LNCAP (cell line): ENCODE measurements around the gene LPO.

ENCODE experiments used
- TF ChIP-seq, protein P1 (sequence below): fragments of 450-650 bp; IDR thresholded peaks from 2 replicates; pipeline ENCODE4 v1.5.1; 2017; ENCODE audit warnings: mild to moderate bottlenecking

LPO gene

DNA sequence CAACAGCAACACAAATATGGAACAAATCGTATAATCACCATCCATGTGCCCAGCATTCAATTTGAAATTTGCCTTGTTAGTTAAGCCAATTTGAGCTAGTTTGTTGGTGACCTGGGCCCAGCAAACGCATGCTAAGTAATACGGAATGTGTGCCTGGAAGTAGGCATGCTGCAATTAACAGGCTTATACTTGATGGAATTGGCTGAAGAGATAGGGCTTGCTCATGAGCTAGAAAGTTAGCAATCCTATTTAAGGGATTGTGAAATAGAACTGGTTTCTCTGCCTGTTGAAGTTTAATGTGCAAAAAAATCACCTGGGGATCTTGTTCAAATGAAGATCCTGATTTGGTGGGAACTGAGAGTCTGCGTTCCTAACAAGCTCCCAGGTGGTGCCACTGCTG, 8.5 kb upstream of the LPO start:
- TF ChIP-seq, protein P1, sequence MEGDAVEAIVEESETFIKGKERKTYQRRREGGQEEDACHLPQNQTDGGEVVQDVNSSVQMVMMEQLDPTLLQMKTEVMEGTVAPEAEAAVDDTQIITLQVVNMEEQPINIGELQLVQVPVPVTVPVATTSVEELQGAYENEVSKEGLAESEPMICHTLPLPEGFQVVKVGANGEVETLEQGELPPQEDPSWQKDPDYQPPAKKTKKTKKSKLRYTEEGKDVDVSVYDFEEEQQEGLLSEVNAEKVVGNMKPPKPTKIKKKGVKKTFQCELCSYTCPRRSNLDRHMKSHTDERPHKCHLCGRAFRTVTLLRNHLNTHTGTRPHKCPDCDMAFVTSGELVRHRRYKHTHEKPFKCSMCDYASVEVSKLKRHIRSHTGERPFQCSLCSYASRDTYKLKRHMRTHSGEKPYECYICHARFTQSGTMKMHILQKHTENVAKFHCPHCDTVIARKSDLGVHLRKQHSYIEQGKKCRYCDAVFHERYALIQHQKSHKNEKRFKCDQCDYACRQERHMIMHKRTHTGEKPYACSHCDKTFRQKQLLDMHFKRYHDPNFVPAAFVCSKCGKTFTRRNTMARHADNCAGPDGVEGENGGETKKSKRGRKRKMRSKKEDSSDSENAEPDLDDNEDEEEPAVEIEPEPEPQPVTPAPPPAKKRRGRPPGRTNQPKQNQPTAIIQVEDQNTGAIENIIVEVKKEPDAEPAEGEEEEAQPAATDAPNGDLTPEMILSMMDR = no peak

DNA sequence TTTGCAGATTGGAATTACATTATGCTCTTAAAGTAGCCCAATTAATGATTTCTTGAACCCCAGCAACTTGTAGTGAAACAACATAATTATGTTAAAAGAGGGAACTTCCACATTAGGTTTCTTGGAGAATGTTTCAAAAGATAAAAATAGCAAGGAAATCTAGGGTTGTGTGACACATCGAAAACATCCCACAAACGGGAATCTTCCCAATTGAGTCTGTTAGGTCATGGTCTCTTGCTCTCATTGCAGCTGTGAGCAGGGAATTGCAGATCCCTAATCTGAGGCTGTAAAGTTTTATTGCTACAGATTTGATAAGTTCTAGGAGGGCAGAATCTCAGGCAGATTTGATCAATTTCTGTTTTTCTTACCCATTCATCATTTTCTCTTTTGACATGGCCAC, 6.7 kb upstream of the LPO start:
- TF ChIP-seq, protein P1 = no peak

DNA sequence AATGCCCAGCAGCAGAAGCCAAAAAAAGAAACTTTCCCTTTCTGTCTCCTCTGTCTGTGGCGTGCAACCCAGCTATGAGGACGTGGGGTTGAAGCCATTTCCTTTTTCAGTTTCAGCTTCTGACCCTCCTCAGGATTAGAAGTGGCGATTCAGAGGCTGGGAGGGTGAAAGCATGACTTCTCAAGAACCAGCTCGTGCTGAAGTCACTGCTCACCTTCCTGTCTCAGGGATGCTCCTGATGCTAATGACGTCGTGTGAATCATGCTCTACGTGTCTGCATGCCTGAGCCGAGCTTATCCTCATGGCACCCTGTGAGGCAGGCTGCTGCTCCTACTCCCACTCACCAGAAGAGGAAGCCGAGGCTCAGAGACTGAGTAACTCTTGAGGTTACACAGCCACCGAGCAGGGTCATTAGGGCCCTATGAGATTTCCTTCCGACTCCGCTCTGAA, 5.7 kb upstream of the LPO start:
- TF ChIP-seq, protein P1 = no peak

DNA sequence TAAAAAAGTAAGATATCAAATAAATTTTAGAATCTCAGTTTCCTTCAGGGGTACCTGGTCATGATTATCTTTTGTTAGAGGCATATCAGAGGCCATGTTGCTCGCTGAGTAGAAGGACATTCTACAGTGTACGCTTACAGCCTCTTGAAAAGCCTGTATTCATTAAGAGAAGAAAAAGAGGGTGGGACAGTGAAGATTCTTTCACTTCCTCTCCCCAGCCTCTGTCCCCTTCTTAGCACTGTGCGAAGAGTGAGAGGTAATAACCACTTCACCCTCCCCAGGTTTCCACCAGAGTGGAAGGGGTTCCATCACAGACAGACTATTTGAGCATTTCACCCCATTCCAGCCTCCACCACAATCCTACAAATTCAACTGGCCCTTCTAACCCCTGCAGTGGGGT, 4.8 kb upstream of the LPO start:
- TF ChIP-seq, protein P1 = no peak

DNA sequence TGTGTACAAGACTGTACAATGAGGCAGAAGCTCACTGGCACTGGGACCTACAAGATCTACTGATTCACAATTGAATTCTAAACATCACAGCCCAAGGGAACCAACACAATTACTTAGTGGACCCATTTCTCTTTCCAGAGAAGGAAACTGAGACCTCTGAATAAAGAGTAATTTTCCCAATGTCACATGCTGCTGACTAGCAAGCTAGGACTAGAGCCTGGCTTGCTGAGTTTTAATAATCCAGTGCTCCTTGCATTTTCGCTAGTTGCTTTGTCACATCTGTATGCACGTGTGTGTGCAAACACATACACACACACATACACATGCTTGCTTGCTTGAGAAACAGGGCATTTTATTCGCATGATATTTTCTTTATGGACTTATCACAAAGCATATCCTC, 3.9 kb upstream of the LPO start:
- TF ChIP-seq, protein P1 = no peak

DNA sequence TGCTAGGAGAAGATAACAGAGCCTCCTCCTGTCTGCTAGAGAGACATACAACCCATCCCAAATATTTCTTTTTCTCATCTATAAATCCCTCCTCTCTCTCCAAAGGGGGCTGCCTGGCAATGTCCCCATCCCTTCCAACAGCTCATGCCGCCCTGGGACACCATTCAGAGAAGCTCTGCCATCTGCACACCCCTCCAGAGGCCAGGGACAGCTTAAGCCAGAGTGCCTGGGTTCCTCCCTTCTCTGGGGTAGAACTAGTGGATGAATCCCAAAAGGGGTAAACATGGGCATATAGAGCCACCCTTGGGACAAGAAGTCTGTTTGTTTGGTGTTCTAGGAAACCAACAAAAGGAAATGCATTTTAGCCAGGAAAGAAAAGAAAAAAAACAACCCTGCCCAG, 2.6 kb upstream of the LPO start:
- TF ChIP-seq, protein P1 = no peak

DNA sequence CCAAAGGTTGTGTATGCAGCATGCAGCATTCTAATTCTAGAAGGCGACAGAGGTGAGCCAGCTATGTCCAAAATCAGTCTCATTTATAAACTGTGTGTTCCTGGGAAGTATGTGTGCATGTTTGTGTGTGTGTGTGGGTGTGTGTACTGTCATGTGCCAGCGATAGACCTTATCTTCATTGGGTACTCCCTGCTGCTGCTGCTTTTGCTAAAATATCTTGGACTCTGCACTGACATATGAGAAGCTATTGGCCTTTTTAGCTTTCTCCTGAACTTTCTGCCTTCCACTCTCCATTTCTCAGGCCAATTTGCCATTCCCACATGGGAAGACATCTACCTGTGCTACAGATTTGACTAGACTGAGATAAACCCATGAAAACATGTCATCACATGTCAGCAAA, 2.0 kb upstream of the LPO start:
- TF ChIP-seq, protein P1 = no peak

DNA sequence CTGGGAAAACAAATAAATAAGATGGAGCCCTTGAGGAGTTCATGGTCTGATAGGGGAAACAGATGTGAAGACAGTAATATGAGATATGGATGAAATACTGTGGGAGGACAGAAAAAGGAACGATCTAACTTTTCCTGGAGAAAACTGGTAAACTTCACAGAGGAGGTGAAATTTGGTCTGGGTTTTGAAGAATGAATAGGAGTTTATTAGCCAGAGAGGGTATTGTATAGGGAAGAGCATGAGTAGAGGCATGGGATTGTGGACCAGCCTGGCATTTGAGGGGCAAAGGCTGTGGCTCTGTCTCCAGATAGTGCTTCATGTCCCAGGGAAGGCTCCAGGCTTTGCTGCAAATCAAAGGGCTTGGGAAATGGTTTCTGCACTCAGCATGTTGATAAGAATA, 1.6 kb downstream of the LPO start:
- TF ChIP-seq, protein P1 = no peak
